Nephron (organoid): ENCODE data around the gene RAP1GAP.

ENCODE experiments used
- H3K27ac Mint-ChIP-seq, 3 experiments: 2 replicates each; pipeline ENCODE4 v1.8.0; 2020; ENCODE audit warnings: mixed read lengths in 3 of 3, mild to moderate bottlenecking in 2 of 3, moderate library complexity in 1 of 3
- H3K27me3 Mint-ChIP-seq: 2 replicates; pipeline ENCODE4 v1.8.0; 2021; ENCODE audit warnings: low read depth, mild to moderate bottlenecking, moderate library complexity, mixed read lengths
- H3K36me3 Mint-ChIP-seq: 2 replicates; pipeline ENCODE4 v1.8.0; 2020; ENCODE audit warnings: low read depth, mixed read lengths
- H3K4me1 Mint-ChIP-seq: 2 replicates; pipeline ENCODE4 v1.8.0; 2020; ENCODE audit warnings: mixed read lengths
- H3K4me3 Mint-ChIP-seq, 3 experiments: 2 replicates each; pipeline ENCODE4 v1.8.0; 2020; ENCODE audit warnings: mild to moderate bottlenecking in 3 of 3, mixed read lengths in 3 of 3, moderate library complexity in 2 of 3
- H3K9me3 Mint-ChIP-seq: 2 replicates; pipeline ENCODE4 v1.8.0; 2020; ENCODE audit warnings: mixed read lengths
- TF ChIP-seq, protein P1 (sequence below), 3 experiments: fragments of 200-600 bp; sonication (generic); IDR thresholded peaks; one replicate each; pipeline ENCODE4 v1.5.0; 2021; ENCODE audit warnings: antibody characterized with exemption in 3 of 3; ENCODE audit not compliant: unreplicated experiment in 3 of 3

RAP1GAP gene

DNA sequence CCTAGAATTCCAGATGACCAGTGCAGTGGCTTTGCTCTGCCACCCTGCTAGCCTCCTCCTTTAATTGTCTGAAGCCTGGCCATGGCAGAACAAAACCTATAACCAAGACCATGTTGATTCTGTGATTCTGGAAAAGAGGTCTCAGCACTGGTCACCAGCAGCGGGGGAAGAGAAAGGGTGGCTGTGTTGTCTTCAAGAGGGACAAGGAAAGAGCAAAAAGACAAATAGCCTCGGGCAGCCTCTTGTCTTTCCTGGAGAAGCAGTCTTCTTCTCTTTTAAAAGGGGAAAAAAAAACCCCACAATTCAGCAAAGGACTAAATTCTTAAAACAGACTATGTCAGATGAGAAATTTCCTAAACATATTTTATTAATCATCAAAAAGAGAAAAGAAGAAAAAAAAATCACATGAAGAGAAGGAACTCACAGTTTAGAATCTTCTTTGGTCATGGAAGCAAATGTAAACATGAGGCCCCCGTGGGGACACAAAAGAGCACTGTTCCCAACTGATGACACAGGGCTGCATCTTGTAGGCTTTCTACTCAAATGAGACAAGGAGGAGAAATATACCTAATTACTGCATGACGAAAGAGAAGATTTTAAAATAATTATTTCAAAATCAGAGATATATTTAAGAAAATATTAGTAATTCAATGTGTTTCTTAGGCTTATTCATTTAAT is 36.3 kb upstream of the RAP1GAP start:
- Mint-ChIP-seq H3K9me3 (no peaks in the 10 kb centered on the region), H3K27me3 (no peaks in the 10 kb centered on the region), H3K4me3 (no peak overlapping the region), H3K4me1 (no peaks in the 10 kb centered on the region), H3K36me3 (peaks cover 64% of the 10 kb centered on the region), H3K27ac (no peak overlapping the region)
- TF ChIP-seq, protein P1, sequence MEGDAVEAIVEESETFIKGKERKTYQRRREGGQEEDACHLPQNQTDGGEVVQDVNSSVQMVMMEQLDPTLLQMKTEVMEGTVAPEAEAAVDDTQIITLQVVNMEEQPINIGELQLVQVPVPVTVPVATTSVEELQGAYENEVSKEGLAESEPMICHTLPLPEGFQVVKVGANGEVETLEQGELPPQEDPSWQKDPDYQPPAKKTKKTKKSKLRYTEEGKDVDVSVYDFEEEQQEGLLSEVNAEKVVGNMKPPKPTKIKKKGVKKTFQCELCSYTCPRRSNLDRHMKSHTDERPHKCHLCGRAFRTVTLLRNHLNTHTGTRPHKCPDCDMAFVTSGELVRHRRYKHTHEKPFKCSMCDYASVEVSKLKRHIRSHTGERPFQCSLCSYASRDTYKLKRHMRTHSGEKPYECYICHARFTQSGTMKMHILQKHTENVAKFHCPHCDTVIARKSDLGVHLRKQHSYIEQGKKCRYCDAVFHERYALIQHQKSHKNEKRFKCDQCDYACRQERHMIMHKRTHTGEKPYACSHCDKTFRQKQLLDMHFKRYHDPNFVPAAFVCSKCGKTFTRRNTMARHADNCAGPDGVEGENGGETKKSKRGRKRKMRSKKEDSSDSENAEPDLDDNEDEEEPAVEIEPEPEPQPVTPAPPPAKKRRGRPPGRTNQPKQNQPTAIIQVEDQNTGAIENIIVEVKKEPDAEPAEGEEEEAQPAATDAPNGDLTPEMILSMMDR (IDR thresholded peaks at IDR 0.05; ENCODE audit: unreplicated experiment in 3 of 3) = no peak

DNA sequence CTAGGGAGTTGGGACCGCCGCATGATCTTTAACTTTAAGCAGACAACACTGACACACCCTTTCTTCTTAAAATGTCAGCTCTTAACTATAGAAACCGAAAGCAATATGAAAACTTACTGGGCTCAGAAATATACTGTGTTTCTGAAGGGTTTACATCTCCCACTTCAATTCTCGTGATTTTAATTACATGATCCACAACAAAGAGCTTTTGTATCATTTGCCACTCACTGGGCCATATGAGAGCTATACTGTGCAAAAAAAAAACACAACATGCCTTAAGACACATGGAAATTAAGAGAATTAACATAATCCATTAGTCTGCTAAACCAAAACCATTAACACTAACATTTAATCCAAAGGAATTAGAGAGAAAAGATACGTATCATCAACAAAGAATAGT is 35.0 kb upstream of the RAP1GAP start:
- TF ChIP-seq, protein P1 (IDR thresholded peaks at IDR 0.05; ENCODE audit: unreplicated experiment in 3 of 3) = no peak
- H3K27ac Mint-ChIP-seq = no peak overlapping the region
- H3K4me1 Mint-ChIP-seq = no peaks in the 10 kb centered on the region

DNA sequence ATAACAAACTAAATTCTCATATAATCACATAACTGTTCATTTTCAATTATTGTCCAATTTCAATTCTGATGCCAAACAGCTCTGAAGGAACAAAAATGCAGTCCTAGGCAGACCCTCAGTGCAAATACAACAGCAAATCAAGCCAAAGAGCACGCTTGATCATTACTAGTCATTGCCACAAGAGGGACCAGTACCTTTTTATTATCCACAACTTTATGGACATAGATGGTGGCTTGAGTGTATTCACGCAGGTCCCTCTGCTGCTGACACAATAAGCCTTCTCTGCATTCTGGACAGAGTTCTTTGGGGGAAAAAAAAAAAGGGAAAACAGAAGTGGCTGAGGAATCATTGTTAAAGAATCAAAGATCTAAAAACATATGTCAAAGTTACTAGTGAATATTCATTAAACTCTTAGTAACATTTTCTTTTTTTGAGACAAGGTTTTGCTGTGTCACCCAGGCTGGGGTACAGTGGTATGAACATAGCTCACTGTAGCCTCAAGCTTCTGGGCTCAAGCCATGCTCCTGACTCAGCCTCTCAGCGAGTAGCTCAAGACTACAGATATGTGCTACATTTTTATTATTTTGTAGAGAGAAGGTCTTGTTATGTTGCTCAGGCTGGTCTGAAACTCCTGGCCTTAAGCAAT is 34.3 kb upstream of the RAP1GAP start:
- no peaks in the 10 kb centered on the region for H3K4me1 Mint-ChIP-seq

More for the DNA sequence above, 35.0 kb upstream of the RAP1GAP start:
- no peaks in the 10 kb centered on the region for H3K9me3 Mint-ChIP-seq
- H3K4me3 Mint-ChIP-seq = no peak overlapping the region
- H3K27me3 Mint-ChIP-seq = no peaks in the 10 kb centered on the region
- peaks cover 69% of the 10 kb centered on the region for H3K36me3 Mint-ChIP-seq

DNA sequence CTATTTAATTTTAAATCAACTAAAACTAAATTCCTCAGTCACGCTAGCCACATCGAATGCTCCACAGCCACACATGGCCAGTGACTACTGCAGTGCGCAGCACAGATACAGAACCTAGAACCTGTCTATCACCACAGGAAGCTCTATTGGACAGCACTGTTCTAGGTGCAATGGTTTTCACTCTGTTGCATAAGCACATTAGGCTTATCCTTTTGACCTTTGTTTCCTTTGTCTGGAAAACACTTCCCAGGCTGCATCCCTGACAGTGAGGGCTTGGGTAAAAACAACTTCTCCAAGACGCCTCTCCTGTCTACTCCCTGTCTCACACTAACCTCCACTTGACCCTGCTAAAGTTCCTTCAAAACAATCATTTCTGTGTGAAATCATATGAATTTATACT is 33.6 kb upstream of the RAP1GAP start:
- Mint-ChIP-seq H3K4me3 (no peak overlapping the region), H3K4me1 (no peaks in the 10 kb centered on the region), H3K9me3 (no peaks in the 10 kb centered on the region), H3K27me3 (no peaks in the 10 kb centered on the region), H3K36me3 (peaks cover 74% of the 10 kb centered on the region), H3K27ac (no peak overlapping the region)
- TF ChIP-seq, protein P1 (IDR thresholded peaks at IDR 0.05; ENCODE audit: unreplicated experiment in 3 of 3) = no peak

More for the DNA sequence above, 34.3 kb upstream of the RAP1GAP start:
- Mint-ChIP-seq H3K27ac (peak overlapping the region in 1 of 3 experiments; percentile 27), H3K27me3 (no peaks in the 10 kb centered on the region), H3K36me3 (peaks cover 71% of the 10 kb centered on the region), H3K9me3 (no peaks in the 10 kb centered on the region), H3K4me3 (no peak overlapping the region)
- TF ChIP-seq, protein P1 (IDR thresholded peaks at IDR 0.05; ENCODE audit: unreplicated experiment in 3 of 3) = peak; percentile 43 to 58 (median 57)

DNA sequence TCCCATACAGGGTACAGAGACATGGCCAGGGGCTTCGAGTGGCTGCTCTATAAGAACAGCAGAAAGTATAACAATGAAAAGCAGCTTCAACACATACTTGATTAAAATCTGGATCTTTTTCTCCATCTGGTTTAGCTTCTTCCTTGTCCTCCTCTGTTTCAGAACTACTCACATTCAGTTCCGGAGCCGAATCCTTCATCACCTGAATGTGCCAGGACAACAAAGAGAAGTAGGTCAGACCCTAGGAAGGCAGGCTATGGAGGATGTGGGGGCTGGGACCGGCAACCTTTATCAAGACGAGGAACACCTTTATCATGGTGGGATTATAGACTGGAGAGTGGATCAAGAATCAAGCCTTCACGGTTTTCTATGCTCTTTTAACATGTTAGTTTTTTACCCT is 32.2 kb upstream of the RAP1GAP start:
- TF ChIP-seq, protein P1 (IDR thresholded peaks at IDR 0.05; ENCODE audit: unreplicated experiment in 3 of 3) = no peak
- H3K36me3 Mint-ChIP-seq = peaks cover 66% of the 10 kb centered on the region
- H3K4me1 Mint-ChIP-seq = no peaks in the 10 kb centered on the region
- H3K9me3 Mint-ChIP-seq = no peaks in the 10 kb centered on the region
- H3K4me3 Mint-ChIP-seq = no peak overlapping the region
- no peak overlapping the region for H3K27ac Mint-ChIP-seq
- H3K27me3 Mint-ChIP-seq = no peaks in the 10 kb centered on the region

DNA sequence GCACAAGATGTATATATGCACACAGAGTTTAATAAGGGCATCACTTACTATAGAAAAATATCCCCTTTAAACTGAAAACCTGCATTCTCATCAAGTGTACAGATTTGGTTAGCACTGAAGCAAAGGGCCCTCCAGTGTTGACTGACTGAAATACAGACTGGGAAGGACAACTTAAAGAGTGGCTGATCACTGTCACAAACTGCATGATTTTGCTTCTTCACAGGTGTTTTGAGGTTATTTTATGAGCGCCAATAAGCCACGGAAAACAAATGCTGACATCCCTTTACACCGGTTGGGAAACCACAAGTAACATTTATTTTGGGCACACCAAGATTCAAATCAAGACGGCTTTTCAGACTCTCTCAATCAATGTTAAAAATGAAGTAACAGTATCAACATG is 30.9 kb upstream of the RAP1GAP start:
- no peak overlapping the region for H3K4me3 Mint-ChIP-seq
- H3K27me3 Mint-ChIP-seq = no peaks in the 10 kb centered on the region
- TF ChIP-seq, protein P1 (IDR thresholded peaks at IDR 0.05; ENCODE audit: unreplicated experiment in 3 of 3) = no peak
- H3K9me3 Mint-ChIP-seq = no peaks in the 10 kb centered on the region
- H3K27ac Mint-ChIP-seq = no peak overlapping the region
- H3K36me3 Mint-ChIP-seq = peaks cover 61% of the 10 kb centered on the region
- H3K4me1 Mint-ChIP-seq = no peaks in the 10 kb centered on the region
